ENCODE results near the gene GPC3.
A peak's percentile ranks its signal among the peaks of the same experiment; 100 is the strongest.
"Not testable (repeated sequence)": the region's sequence is repeated elsewhere in the genome, so short reads cannot be mapped to it uniquely, and the experiment has no call there.

GPC3 gene

DNA sequence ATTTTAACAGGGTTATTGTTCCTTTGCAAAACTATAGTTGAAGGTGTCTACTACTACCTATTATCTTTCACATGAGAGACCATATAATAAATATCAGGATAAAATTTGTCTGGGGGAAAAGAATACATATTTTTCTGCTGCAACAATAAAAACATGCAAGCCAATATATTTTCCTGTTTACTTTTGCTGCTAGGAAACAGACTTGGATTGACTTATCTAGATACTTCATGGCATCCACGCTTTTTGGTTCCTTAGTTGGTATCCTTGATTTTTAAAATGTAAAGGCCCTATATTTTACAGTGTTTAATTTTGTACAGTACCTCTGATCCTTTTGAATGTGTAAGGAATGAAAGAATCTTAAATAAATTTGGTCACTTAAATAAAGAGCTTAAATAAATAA, 150.6 kb downstream of the GPC3 start:
- no peak for DNase-seq

DNA sequence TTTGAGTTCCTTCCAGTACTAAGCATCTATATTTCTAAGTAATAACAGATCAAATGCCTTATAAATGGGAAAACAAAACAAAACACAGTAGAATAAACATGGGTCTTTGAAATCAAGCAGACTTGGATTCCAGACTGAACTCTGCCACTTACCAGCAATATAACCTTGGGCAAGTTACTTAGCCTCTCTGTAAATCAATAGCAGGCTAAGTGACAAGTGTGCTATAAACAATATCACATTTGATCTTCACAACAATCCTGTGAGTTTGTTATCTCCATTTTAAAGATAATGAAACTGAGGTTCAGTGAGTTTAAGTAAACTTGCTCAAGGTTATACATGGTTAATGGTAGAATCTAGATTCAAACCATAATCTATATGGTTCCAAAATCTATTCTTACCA, 165.8 kb downstream of the GPC3 start:
- DNase-seq, result no peak

DNA sequence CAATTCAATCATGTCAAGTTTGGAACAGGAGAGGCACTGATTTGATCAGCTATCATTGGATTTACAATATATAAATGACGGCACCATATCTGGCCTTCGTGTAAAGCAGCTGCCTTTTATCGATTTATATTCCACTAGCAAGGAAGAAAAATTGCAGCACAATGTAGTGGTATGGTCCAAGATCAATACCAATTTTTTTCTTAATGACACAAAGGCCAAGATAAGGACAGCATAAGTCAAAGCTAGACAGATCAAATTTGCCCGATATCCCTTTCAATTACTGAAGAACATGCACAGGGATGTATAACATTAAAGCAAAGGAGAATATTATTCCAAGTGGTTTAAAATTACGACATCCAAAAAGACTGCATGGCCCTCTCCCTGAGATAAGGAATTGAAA, 167.4 kb downstream of the GPC3 start:
- DNase-seq, result no peak

DNA sequence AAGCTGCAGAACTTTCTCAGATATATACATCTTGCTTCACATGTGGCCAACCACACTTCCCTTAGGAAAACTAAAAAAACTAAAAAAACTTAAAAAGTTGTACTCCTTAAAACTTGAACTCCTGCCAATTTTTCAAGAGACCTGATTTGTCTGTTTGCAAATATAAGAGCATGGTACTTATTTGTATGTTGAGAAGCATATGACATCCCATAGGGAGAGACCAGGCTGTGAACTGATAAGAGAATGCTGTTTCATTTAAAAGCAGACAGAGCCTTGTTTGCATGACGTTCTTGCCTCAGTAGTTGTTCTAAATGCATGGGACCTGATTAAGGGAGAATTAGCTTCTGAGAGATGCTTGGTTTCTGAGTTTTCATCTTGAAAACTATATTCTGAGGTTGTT, 169.9 kb downstream of the GPC3 start:
- DNase-seq, result no peak

DNA sequence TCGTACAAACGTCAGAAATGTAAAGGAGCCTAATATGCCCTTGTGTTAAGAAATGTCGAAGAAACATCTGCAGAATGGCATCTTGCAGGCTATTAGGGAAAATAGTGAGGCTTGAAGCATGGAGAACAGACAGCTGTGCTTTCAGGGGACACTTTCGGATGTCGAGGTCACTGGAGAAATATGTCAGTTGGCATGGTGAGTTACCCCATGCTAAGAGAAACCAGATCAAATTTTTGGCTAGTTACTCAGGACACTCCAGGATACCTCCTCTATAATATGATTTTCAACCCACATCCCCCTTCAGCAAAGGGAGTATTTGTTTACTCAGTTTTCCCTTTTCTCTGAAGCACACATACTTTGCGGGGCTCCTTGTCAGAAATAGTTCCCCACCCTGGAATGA, 171.4 kb downstream of the GPC3 start:
- no peak for DNase-seq

DNA sequence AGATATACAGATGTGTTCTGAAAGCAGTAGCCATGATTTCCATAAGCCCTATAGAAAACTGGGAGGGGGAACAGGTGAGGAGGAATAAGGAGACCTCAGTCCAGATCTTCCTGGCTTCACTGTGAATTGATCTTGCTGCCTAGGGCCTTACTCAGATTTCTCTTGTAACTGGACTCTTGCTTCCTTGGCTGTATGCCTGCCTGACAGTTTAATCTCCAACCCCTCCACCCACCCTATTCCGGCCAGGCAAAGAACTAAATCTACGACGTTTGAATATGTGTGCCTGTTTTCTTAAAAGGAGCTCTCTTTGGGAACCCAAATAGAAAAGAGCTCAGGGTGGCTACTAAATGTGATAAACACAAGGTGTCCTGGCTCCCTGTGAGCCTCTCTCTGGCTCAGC, 173.0 kb downstream of the GPC3 start:
- DNase-seq, result no peak

DNA sequence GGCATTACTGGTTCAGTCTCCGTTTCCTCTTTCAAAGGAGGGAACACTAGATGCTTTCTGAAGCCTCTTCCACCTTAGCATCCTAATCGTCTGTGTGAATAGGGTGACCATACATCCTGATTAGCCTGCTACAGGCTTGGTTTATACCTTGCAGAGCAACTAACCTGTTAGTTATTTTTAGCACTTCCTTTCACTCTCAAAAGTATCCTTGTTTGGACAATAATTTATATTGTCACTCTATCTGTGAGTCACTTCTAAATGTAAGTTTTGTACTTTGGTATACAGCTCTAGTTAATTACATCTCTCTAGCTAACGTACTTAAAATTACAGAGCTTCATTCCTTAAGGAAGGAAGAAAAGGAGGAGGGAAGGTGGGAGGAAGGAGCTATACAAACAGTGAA, 174.5 kb downstream of the GPC3 start:
- DNase-seq, result no peak

DNA sequence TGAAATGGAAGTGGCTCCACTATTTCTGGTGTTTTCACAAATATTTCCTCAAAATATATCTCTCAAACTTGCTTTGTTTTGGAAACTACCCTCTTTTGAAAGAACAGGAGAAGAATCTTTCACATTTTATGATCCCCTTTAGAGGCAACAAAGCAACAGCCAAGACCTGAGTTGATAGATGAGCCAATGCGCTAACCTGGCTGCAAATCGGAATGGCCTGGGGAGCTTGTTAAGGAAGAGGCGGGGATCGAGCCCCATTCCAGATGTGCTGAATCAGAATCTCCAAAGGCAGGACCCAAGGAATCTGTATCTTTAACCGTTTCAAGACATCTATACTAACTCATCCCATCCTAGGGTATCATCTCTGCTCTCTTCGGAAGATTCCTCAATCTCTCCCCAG, 181.3 kb downstream of the GPC3 start:
- no peak for DNase-seq

DNA sequence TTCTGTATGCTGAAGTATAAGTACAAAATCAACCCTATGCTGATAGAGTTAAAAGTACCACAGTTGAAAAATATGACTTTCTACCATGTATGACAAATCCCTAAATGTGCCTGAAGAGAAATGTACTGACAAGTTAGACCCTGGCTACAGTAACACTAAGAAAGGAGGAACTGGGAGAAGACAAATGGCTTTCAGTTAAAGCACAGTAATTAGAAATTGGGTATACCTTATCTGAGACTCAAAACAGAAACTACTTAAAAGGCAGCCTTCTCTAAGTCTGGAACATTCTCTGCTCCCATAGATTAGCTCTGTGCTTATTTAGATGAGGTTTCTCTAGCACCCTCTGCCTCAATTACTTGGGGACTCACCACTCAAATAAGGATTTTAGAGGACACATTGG, 189.1 kb downstream of the GPC3 start:
- no peak for DNase-seq

DNA sequence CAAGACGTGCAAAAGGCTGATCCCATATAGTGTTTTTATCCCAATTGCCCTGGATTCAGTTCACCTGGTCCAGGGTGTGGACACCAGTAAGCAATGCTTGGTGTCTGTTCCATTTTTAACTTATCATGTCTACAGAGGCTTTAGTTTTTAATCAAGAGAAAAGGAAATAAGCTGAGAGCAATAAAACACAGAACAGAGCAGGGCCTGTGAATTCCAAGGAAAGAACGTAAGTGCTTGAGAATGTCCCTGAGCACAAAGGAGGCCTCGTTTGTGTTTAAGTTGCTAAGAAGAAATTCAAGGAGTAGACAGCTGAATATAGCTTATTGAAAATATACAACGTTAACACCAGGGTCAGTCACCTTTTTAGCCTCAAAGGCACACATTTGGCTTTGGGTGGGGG, 191.3 kb downstream of the GPC3 start:
- no peak for DNase-seq

DNA sequence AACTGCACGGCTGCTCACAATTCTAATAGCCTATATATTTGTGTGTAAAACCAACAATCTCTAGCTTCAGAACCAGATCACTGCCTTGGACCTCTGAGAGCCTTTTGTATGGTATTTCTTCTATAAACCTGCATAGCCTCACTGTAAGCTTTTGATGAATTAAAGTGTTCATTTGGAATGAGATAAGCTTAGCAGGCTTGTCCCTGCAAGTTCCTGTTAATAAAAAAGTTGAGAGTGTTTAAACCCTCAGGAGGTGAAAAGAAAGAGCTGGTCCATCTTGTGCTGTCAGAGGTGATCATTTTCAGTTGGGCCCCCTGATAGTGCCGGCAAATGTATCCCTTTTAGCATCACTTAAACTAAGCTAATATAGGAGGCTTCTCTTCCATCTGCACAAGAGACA, 191.8 kb downstream of the GPC3 start:
- no peak for DNase-seq

DNA sequence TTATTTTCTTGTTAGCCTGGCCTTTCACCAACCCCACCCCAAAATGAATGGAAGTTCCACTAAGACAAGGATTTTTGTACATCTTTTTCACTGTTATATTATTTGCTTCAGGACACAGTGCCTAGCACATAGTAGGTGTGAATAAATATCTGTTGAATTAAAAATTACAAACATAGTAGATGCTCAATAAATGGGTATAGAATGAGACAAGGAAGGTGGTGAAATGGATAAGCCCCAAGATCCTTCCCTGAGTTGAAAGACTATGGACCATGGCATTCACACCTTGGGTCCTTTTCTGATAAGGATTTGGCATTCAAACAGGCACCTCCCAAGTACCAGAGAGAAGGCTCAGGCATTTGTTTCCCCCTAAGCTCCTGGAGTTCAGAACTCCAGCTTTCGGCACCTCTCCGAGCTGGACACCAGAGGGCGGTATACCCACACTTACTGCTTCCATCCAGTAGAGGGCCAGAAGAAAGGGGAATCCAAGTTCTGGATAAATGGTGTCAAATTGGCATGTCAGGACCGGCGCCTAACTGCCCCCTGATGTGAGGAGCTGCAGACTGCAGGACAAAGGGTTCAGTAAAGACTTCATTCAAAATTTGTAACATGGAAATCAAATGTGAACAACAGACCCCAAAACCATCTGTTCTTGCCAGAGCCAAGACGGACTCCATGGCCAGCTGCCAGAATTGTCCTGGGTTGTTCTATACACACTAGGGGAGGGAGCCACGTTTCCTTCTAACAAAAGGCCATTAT, 193.0 kb downstream of the GPC3 start:
- DNase-seq, result peak; percentile 69

DNA sequence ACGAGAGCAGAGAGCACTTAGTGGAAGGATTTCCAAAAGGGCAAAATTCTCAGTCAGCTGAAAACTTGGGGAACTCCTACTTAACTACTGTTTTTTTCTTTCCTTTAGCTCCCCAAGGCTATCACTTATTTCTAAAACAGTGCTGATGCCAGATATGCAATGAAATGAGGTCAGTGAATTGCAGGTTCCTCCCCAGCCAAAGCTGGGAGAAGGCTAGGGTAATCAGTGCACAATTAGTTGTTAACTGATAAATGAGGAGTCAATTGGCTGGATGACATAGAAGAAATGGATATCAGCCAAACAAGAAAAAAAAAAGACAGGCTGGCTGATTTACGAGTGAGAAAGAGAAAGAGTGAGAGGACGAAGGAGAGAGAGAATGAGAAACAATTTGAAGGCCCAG, 195.6 kb downstream of the GPC3 start:
- no peak for DNase-seq

DNA sequence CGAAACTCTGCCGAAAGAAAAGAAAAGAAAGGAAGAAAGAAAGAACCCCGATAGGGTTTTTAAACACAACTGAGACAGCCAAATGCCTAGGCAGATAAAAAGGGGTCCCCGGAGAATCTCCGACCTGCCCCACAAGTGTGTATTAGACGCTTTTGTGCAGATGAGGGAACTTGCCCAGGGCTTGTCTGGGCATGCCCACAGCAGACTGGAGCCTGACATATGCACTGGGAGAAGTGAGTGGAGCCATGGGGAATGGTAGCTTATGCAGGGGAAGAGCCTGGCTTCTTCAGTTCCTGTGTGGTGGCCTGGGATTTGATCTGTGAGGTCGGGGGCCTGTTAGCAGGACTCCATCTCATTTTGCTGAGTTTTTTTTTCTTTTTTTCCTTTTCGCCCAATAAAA, 199.0 kb downstream of the GPC3 start:
- no peak for DNase-seq

DNA sequence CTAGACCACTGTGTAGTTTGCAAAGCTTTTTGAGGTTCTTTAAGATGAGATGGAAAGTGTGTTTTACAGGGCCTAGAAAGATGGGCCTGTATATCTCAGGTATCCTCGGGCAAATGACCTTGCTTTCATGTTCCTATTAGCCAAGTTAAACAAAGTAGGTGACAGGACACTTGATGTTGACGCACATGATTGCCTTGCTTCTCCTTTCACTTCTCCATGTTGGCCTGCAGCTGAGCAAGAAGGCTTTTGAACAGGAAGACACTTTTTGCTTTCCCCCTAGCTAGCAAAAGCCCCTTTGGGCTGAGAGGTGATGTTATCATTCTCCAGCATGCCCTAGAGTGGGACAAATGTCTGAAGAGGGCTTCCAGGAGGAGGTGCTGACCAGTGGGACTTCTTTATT, 202.1 kb downstream of the GPC3 start:
- no peak for DNase-seq

DNA sequence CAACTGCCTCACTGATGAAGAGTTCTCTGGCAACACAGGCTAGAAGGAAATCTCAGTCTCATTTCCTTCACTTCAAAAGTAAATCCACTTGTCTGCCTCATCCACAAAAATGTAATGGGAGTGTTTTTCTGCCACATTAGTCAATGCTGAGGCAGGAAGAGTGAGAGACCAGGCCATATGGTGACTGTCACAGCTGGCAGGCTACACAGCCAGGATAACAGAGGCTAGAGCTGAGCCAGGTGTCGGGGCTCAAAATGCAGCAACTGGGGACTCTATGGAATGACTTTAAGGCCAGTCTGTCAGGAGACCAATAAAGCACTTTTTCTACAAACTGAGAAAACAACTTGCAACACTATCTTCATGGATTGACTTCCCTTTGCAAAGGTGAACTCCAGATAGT, 204.2 kb downstream of the GPC3 start:
- DNase-seq, result no peak

DNA sequence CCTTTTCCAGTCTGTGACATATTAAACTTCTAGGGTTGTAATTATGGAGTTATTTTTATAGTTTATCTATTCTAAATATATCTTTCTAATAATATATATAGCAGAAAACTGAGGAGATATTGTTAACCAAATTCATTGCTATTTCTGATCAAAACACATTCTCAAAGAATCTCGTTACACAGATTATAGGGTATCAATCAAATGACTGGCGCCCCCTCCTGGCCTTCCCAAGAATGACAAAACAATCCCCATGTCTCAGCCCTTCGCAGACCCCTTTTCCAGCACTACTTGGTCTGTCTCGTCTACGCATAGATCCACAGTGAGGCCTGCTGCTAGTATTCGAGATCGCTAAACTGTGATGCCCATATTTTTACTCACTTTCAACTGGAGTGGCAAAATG, 209.3 kb downstream of the GPC3 start:
- DNase-seq, result peak; percentile 28

DNA sequence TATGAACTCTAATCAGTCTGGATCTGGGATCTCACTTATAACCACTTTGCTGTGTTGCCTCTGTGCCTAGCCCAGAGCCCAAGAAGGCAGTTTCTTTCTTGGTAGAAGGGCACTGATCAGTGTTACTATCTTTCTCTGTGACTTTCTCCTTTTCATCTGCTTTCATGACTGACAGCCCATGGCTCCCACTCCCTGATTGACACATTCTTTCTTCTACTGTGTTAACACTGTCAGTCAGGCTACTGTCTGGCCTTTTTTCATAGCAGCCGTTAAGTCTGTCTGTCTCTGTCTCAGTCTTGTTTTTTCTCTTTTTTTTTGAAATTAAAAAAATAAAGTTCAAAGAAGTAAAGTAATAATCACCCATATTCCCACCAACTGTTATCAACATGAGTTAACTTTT, 210.6 kb downstream of the GPC3 start:
- no peak for DNase-seq

DNA sequence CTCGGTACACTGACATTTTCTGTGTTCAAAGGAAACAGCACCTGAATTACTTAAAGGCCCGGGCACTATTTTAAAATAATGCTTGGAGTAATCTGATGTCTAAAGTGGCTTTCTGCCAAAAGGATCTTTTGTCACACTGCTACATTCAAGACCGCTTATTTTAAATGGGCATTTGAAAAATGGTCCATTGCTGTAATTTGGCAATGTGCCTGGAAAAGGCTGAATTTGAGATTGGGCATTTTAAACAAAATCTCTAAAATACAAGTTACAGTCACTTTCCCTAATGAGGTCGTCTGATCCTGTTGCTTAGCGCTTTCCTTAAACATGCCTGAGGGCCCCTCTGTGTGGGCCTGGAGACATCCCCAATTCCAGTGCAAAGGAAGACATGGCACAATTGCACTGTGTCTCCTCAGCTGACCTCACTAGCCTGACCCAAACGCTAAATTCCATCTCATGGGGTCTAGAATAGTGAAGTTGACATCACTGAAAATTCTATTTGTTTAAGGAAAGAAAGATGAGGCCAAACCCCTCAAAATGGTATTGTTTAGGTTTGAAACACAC, 214.2 kb downstream of the GPC3 start:
- DNase-seq, result peak; percentile 11

DNA sequence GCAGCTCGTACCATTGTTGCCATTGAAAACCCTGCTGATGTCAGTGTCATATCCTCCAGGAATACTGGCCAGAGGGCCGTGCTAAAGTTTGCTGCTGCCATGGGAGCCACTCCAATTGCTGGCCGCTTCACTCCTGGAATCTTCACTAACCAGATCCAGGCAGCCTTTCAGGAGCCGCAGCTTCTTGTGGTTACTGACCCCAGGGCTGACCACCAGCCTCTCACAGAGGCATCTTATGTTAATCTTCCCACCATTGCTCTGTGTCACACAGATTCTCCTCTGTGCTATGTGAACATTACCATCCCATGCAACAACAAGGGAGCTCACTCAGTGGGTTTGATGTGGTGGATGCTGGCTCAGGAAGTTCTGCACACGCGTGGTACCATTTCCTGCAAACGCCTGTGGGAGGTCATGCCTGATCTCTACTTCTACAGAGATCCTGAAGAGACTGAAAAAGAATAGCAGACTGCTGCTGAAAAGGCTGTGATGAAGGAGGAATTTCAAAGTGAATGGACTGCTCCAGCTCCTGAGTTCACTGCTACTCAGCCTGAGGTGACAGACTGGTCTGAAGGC, 222.3 kb downstream of the GPC3 start:
- not testable (repeated sequence) for DNase-seq

DNA sequence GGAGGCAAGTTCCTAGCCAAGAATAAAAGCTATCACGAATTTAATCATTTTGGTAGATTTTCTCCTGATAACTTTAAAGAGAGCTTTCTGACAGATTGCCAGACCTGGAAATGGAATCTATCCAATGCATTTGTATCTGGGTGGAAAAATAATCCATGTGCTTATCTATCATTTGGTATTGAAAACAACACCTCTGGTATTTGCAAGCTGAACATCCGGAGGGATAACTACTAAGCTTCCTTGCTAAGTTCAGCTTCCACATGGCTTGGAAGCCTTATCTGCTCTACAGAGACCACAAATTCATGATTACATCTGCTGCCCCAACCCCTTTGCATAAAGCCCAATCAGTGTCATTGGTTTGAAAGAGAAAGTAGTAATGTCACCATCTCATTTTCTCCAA, 230.7 kb downstream of the GPC3 start:
- DNase-seq, result no peak

DNA sequence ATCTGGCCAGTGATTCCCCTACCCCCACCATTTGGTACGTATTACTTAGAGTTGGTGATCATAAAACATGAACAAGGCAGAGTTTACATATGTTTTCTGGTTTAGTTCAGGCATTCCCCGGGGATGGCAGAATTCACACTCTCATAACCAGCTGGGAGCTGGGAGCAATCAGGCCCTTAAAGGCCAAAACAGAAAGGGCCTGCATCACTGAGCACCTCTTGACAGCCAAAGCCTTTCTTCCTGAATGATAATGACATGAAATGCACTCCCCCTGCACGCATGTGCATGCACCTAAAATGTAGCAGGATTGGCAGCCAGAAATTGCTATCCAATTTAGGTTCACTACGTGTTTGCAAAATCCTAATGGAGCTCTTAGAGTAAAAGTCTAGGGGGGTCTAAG, 235.4 kb downstream of the GPC3 start:
- DNase-seq, result no peak

DNA sequence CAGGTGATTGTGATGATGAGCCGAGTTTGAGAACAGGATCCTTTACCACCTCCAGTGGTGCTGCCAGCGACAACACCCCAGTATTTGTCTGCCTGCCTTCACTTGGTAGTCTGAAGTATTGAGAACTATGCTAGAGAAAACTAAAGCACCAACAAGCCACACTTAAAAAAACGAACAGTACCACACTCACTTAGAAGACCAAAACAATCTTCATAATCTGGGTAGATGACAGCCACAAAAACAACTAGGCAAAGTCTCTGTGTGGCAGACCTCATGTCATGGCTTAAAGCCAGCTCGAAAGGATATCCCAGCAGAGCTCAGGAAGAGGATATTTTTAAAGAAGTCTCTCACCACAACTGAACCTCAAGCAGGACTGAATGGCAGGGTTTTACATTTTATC, 236.0 kb downstream of the GPC3 start:
- no peak for DNase-seq

DNA sequence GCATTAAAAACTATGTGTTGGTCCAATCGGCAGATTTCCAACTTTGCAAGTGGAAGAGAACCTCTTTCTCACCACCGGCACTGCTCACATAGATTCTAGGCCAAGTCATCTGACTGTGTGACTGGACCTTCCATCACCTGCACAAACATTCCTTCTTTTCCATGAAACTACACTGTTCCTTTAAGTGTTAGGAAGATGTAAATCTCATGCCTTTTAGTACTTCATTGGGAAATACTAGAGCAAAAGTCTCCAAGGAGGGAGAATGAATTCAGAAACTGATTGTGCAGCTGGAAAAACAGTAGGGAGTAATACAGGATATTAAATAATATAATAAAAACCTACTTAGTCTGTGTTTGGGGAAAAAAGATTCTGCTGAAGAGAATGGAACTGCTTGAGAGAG, 238.2 kb downstream of the GPC3 start:
- DNase-seq, result no peak

DNA sequence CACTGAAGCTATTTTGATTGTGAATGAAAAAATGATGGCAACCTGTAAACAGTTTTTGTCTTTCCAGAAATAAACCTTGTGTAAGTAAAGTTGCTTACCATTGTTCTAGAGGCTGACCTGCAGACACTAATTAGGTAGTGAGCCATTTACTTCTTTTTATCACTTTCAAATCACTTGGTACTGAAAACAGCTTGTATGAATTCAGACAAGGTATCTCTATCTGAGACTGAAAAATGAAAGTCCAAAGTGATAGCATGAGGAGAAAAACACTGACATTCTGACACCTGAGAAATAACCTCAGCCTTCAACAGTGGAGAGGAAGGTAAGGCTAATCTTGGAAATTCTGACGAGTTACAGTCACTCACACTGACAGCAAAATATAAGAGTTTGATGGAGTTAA, 238.8 kb downstream of the GPC3 start:
- no peak for DNase-seq
